Measurements from ENCODE around the gene RAP1B. TPM values are rescaled to one million over a fixed set of nuclear protein-coding genes. Genes with fewer than 3 reads are reported as not detected.

Gene RAP1B
- total and polyA plus RNA-seq, 9 of the 15 experiments (the other 6 are each of a cell fraction or from before 2014, with no cell fraction given) = 107 to 309 (median 170) TPM

DNA sequence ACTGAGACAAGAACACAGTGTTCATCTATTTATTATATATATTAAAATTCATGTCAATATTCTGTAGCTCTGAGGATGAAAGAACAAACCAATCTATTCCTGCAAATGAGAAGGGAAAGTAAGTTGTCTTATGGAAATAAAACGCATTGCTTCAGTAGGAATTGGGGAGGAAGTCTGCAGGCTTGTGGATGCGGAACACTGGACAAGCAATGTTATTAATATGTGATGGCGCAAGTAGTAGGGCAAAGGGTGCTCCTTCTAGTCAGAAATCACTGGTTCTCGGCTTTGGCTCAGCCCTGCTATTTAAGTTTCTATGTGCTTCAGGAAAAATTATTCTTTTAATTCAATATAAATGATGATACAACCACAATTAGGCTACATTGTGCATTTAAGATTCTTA is 28.8 kb upstream of the RAP1B start:
- CTCF ChIA-PET (ENCODE audit: low intra/inter-chr PET ratio) = no interaction called here
- no TSS peak for BruUV-seq (replicated peaks)
- 48% methylated on average over 4 of the region's 4 CpGs for WGBS (ENCODE audit: insufficient coverage, low coverage, missing lambda C conversion rate)
- intact Hi-C loops (cut with micrococcal nuclease) = no loop called here
- no peaks in the 10 kb centered on the region for H3K36me3 ChIP-seq (ENCODE audit: control insufficient read depth, insufficient read depth, low read length)
- no peak overlapping the region for H3K4me2 ChIP-seq (ENCODE audit: insufficient read depth, low read length)
- H3K27ac ChIP-seq (ENCODE audit: extremely low read depth, low read depth, low read length) = no peak overlapping the region
- in situ Hi-C loops (cut with MboI) = no loop called here
- no peak for TF ChIP-seq ZNF311 (CRISPR knock-in tag; IDR thresholded peaks at IDR 0.05)
- TF ChIP-seq, protein P1, sequence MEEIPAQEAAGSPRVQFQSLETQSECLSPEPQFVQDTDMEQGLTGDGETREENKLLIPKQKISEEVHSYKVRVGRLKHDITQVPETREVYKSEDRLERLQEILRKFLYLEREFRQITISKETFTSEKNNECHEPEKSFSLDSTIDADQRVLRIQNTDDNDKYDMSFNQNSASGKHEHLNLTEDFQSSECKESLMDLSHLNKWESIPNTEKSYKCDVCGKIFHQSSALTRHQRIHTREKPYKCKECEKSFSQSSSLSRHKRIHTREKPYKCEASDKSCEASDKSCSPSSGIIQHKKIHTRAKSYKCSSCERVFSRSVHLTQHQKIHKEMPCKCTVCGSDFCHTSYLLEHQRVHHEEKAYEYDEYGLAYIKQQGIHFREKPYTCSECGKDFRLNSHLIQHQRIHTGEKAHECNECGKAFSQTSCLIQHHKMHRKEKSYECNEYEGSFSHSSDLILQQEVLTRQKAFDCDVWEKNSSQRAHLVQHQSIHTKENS (CRISPR knock-in tag; IDR thresholded peaks at IDR 0.05) = no peak
- TF ChIP-seq GATAD2B (IDR thresholded peaks at IDR 0.05; ENCODE audit: borderline replicate concordance) = no peak
- no peak for TF ChIP-seq RAD21 (CRISPR knock-in tag; conservative IDR thresholded peaks at IDR 0.05 in 1 of 2, IDR thresholded peaks at IDR 0.05 in 1 of 2)
- no peak for TF ChIP-seq XRCC3 (IDR thresholded peaks at IDR 0.05)
- no peak for TF ChIP-seq NFRKB (IDR thresholded peaks at IDR 0.05; ENCODE audit: low read depth)
- TF ChIP-seq NONO (IDR thresholded peaks at IDR 0.05; ENCODE audit: low read depth in 2 of 2, low read length in 1 of 2) = no peak
- TF ChIP-seq TCFL5 (CRISPR knock-in tag; conservative IDR thresholded peaks at IDR 0.05) = no peak
- TF ChIP-seq, protein P2, sequence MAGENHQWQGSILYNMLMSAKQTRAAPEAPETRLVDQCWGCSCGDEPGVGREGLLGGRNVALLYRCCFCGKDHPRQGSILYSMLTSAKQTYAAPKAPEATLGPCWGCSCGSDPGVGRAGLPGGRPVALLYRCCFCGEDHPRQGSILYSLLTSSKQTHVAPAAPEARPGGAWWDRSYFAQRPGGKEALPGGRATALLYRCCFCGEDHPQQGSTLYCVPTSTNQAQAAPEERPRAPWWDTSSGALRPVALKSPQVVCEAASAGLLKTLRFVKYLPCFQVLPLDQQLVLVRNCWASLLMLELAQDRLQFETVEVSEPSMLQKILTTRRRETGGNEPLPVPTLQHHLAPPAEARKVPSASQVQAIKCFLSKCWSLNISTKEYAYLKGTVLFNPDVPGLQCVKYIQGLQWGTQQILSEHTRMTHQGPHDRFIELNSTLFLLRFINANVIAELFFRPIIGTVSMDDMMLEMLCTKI (IDR thresholded peaks at IDR 0.05; ENCODE audit: partially characterized antibody) = no peak
- H3K9ac ChIP-seq (ENCODE audit: insufficient read depth in 1 of 2, low read depth in 2 of 2, low read length in 2 of 2) = no peak overlapping the region
- ATAC-seq (no peak), DNase-seq (ENCODE audit: extremely low read depth in 1 of 4, low spot score in 3 of 4) (no peak), FAIRE-seq (no peak)
- peaks cover under 1 to 3% of the 10 kb centered on the region in 2 experiments; a peak in 1 of 5 replicates for H3K27me3 ChIP-seq (ENCODE audit: control insufficient read depth in 2 of 2, insufficient read depth in 2 of 2, low read length in 2 of 2)
- no peaks in the 10 kb centered on the region for H3K4me1 ChIP-seq (replicated peaks in 1 of 2; ENCODE audit: control insufficient read depth in 2 of 2, insufficient read depth in 2 of 2, low read length in 2 of 2)
- no peaks in the 10 kb centered on the region for H3K79me2 ChIP-seq (ENCODE audit: control insufficient read depth, insufficient read depth, low read length)
- no peak overlapping the region for H3K4me3 ChIP-seq
- no peak overlapping the region for H2AFZ ChIP-seq (ENCODE audit: low read depth, low read length)
- no peaks in the 10 kb centered on the region for H3K9me3 ChIP-seq (replicated peaks; ENCODE audit: control insufficient read depth, insufficient read depth, low read depth, low read length)
- H3K9me1 ChIP-seq (ENCODE audit: control insufficient read depth, insufficient read depth, low read length) = no peaks in the 10 kb centered on the region
- POLR2A ChIA-PET = interaction anchor here (0.6 to 0.7 kb wide), 2 partner anchors 8 to 17 kb away, joined by 3 read pairs; no protein-coding TSS in a partner anchor
- H4K20me1 ChIP-seq (replicated peaks; ENCODE audit: control insufficient read depth, insufficient read depth, low read length) = no peaks in the 10 kb centered on the region

Data from K562 (cell line).